GM12872 (cell line): ENCODE data around the gene DEFB129.

Source experiments
- TF ChIP-seq, protein P1 (sequence below): IDR thresholded peaks from 3 replicates; pipeline ENCODE4 v1.5.1; 2011; ENCODE audit warnings: low read depth, mild to moderate bottlenecking, low read length, moderate library complexity; ENCODE audit not compliant: insufficient read depth

The DEFB129 gene

DNA sequence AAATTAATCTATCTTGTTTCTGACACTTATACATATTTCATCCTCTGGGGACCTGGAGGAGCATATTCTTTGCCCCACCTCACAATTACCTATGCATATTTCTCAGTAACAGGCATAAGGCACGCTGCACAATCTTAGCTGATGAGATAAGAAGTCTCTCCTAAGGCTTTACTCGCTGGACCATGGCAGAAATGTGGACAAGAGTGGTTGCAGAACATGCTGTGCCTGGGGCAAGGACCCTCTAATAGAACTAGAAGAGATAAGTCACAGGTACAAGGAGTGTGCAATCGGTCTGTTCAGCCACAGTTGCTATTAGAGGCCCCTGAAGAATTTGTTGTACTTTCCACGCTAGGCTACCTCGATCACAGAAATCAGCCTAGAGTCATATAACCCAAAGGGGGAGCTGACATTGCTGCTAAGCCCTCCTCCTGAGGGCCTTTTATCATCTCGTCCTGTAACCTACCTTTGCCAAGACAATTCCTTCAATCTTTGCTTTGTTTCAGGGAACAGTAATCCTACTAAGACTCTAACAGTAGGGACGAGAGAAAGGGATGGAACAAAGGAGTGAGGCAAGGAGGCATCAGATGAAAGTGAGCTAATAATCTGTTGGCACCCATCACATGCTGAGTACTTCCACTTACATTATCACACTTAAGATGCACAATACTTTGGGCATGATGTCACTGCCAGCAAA, 16.1 kb upstream of the DEFB129 start:
- TF ChIP-seq, protein P1, sequence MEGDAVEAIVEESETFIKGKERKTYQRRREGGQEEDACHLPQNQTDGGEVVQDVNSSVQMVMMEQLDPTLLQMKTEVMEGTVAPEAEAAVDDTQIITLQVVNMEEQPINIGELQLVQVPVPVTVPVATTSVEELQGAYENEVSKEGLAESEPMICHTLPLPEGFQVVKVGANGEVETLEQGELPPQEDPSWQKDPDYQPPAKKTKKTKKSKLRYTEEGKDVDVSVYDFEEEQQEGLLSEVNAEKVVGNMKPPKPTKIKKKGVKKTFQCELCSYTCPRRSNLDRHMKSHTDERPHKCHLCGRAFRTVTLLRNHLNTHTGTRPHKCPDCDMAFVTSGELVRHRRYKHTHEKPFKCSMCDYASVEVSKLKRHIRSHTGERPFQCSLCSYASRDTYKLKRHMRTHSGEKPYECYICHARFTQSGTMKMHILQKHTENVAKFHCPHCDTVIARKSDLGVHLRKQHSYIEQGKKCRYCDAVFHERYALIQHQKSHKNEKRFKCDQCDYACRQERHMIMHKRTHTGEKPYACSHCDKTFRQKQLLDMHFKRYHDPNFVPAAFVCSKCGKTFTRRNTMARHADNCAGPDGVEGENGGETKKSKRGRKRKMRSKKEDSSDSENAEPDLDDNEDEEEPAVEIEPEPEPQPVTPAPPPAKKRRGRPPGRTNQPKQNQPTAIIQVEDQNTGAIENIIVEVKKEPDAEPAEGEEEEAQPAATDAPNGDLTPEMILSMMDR = no peak

DNA sequence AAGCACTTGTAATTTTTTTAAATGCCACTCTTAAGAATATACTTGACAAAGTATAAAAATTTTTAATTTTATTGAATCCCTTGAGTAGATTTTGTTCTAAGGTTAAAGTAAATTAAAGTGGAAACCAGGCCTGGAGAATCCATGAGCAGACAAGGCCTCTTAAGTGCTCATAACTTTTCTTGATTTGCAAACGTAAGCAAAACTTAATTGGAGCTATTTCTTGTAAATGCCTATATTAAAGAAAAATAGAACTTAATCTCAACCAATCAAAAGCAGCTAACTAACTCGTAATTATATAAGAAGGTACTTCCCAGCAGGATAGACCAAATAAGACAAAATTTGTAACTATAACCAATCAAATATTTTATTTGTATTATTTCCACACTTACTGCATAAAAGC, 12.7 kb upstream of the DEFB129 start:
- TF ChIP-seq, protein P1 = no peak

DNA sequence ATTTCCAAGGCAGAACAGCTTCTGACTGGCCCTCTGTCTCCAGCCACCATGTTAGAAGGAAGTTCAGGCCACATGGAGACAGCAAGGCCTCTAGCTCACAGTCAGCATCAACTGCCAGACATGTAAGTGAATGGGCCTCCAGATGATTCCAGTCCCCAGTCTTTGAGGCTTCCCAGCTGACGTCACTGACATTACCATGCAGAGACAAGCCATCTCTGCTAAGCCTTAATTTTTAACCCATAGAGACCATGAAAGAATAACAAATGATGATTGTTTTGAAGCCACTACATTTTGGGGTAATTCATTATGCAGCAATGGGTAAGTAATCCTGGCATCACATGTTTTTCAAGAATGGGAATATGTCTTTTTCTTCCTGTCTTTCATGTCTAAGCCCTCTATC, 11.3 kb upstream of the DEFB129 start:
- TF ChIP-seq, protein P1 = no peak

DNA sequence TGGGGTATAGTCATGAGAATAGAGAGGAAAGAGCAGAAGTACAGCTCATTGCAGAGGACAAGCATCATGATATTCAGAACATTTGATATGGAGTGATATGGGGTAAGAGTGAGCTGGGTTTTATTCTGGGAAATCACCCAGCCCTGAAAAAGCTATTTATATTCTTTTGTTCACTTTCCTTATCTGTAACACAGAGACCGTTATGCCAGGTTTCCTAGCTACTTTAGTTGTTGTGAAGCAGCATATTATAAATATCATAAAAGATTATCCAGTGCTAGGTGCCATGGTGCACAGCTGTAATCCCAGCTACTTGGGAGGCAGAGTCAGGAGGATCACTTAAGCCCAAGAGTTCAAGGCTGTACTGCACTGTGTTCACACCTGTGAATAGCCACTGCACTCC, 9.8 kb upstream of the DEFB129 start:
- TF ChIP-seq, protein P1 = no peak

DNA sequence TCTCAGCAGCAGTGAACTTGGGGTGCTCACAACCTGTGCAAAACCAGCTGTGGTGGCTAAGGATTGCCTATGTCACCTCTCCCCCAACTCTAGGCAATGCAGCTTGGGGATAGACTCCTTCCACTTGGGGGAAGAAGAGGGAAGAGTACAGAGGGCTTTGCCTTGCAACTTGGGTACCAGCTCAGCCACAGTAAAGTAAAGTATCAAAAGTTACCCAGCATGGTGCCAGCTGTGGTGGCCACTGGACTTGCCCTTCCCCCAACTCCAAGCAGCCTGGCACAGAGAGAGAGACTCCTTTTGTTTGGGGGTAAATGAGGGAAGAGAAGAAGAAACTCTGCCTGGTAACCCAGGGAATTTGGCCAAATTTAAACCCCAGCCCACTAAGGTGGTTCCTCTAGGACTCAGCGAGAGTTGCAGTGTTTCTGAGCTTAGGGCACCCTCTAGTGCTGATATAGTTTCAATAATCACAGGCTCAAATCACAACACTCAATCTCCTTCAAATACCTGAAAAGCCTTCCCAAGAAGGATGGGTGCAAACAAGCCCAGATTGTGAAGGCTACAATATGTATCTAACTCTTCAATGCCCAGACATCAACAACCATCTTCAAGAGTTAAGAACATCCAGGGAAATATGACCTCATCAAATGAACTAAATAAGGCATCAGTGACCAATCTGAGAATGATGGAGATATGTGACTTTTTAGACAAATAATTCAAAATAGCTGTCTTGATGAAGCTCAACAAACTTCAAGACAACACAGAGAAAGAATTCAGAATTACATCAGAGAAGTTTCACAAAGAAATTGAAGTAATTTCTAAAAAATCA, 7.6 kb upstream of the DEFB129 start:
- TF ChIP-seq, protein P1 = peak; percentile 33; the same call in 1 of the 3 replicates

DNA sequence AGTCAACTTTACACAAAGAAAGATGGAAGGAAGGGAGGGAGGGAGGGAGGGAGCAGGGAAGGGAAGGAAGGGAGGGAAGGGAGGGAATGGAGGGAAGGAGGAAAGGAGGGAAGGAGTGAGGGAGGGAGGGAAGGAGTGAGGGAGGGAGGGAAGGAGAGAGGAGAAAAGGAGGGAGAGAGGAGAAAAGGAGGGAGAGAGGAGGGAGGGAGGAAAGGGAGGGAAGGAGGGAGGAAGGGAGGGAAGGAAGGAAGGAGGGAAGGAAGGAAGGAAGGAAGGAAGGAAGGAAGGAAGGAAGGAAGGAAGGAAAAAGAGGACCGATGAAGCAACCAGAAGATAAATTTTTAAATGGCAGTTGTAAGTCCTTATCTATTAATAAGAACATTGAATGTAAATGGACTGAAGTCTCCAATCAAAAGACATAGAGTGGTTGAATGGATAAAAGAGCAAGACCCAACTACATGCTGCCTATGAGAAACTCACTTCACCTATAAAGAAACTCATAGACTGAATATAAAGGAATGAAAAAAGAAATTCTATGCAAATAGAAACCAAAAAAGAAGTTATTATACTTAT, 5.7 kb upstream of the DEFB129 start:
- TF ChIP-seq, protein P1 = no peak

DNA sequence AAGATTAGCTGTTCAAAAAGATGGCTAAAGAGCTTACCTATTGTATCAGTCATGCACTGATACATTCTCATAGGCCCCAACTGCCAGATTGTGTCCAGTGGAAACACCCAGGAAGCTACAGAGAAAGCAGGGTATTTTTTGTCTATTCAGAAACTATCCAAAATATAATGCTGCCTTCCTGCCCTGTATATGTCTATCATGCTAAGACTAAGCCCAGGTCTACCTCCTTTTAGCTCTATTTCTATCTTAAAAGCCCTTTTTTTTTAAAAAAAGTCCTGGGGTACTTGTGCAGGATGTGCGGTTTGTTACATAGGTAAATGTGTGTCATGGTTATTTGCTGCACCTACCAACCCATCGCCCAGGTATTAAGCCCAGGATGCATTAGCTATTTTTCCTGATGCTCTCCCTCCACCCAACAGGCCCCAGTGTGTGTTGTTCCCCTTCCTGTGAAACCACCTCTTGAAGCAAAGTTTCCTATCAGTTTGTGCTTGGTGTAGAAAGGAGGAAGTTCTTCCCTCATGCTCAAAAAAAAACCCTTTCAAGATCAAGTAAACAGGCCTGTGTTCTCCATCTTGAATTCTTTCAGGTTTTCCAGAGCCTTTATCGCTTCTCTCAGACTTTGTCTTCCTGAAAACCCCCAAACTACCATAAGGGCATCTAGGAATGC, 514 bp downstream of the DEFB129 start:
- TF ChIP-seq, protein P1 = no peak
